Esophagus muscularis mucosa (tissue), 4 donors: ENCODE results near the gene NAV3. TPM values are rescaled to one million over a fixed set of nuclear protein-coding genes. Genes with fewer than 3 reads are reported as not detected.

Experiments
- DNase-seq: peaks from one replicate; pipeline ENCODE4 v3.0.0-alpha.2; 2017; ENCODE audit errors: extremely low spot score
- H3K27ac ChIP-seq, 4 donors: fragments of 200-600 bp; sonication (generic); replicated peaks in 1 of 4; 1 replicate in 3 of 4; 2 replicates in 1 of 4; pipeline ENCODE4 v1.5.1; 2016 to 2019; ENCODE audit warnings: mild to moderate bottlenecking in 1 of 4
- H3K27me3 ChIP-seq, 4 donors: fragments of 200-600 bp; sonication (generic); one replicate each; pipeline versions ENCODE4 v1.5.1 to v1.6.0; 2016 to 2019
- H3K36me3 ChIP-seq, 4 donors: fragments of 200-600 bp; sonication (generic); one replicate each; pipeline ENCODE4 v1.5.1; 2016 to 2019
- H3K4me1 ChIP-seq, 4 donors: fragments of 200-600 bp; sonication (generic); one replicate each; pipeline ENCODE4 v1.5.1; 2016 to 2019
- H3K4me3 ChIP-seq, 4 donors: fragments of 200-600 bp; sonication (generic); 1 replicate in 2 of 4; 2 replicates in 2 of 4; pipeline ENCODE4 v1.5.1; 2016 to 2019; ENCODE audit warnings: mild to moderate bottlenecking in 4 of 4, moderate library complexity in 1 of 4
- H3K9me3 ChIP-seq, 4 donors: fragments of 200-600 bp; sonication (generic); 1 replicate in 3 of 4; 2 replicates in 1 of 4; pipeline ENCODE4 v1.5.1; 2016 to 2019
- EP300 ChIP-seq: sonication (generic); formaldehyde crosslinking; IDR thresholded peaks from one replicate; pipeline ENCODE4 v1.6.1; 2017; ENCODE audit warnings: antibody characterized with exemption
- POLR2A ChIP-seq: fragments of 450-650 bp; IDR thresholded peaks from one replicate; pipeline ENCODE4 v1.6.1; 2017; ENCODE audit warnings: antibody characterized with exemption, moderate library complexity, mild to moderate bottlenecking, low read depth
- POLR2AphosphoS5 ChIP-seq, 2 donors: sonication (generic); formaldehyde crosslinking; IDR thresholded peaks; one replicate each; pipeline ENCODE4 v1.6.1; 2017; ENCODE audit warnings: antibody characterized with exemption in 2 of 2
- WGBS: methylation state at CpG from one replicate; pipeline ENCODE4 v1.1.5; 2018; 5-methylcytosine and 5-hydroxymethylcytosine counted together
- intact Hi-C: fragments of 100-400 bp; cut with DNase I; formaldehyde crosslinking; loops from one replicate; pipeline ENCODE4 v1.15.1; 2023
- total RNA-seq, 4 donors: library from RNA; depleted of rRNA; stranded (reverse); fragments of >200 nt; gene quantifications; one replicate each; pipeline versions ENCODE4 v1.1.0 to v1.2.1, GENCODE V29; 2016
- TF ChIP-seq, protein P1 (sequence below), 3 experiments: fragments of 200-600 bp in 2 of 3; fragments of 450-650 bp in 1 of 3; sonication (generic) in 2 of 3; IDR thresholded peaks; one replicate each; pipeline ENCODE4 v1.5.1; 2017 to 2019; ENCODE audit warnings: antibody characterized with exemption in 3 of 3, mild to moderate bottlenecking in 2 of 3, moderate library complexity in 1 of 3

Gene NAV3
- total RNA-seq, 4 donors from 2014 or later = 4.3 to 9.6 (median 5.4) TPM

DNA sequence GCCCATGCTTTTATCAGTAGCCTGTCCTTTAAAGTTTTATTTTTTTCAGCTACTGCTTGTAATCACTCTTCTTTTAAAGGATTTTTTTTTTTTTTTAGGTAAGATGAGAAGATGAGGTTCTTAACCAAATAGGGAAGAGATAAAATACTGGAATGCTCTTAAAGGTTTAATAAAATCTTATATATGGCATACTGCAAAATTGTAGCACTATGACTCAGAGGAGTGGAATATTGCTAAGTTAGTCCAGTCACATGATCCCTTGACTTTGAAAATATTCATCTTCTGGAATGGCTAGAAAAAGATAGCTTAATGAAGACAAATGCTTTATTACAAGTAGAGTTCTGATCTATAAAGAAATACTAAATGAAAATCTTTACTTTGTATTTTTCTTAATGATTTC is 116.6 kb downstream of the NAV3 start:
- no peaks in the 10 kb centered on the region for H3K27me3 ChIP-seq
- no peak for DNase-seq
- intact Hi-C loops = no loop called here
- TF ChIP-seq EP300 (no peak), POLR2A (no peak), POLR2AphosphoS5 (IDR thresholded peaks at IDR 0.05) (no peak)
- TF ChIP-seq, protein P1, sequence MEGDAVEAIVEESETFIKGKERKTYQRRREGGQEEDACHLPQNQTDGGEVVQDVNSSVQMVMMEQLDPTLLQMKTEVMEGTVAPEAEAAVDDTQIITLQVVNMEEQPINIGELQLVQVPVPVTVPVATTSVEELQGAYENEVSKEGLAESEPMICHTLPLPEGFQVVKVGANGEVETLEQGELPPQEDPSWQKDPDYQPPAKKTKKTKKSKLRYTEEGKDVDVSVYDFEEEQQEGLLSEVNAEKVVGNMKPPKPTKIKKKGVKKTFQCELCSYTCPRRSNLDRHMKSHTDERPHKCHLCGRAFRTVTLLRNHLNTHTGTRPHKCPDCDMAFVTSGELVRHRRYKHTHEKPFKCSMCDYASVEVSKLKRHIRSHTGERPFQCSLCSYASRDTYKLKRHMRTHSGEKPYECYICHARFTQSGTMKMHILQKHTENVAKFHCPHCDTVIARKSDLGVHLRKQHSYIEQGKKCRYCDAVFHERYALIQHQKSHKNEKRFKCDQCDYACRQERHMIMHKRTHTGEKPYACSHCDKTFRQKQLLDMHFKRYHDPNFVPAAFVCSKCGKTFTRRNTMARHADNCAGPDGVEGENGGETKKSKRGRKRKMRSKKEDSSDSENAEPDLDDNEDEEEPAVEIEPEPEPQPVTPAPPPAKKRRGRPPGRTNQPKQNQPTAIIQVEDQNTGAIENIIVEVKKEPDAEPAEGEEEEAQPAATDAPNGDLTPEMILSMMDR (IDR thresholded peaks at IDR 0.05) = no peak
- H3K4me1 ChIP-seq = peaks cover 12 to 20% (median 17%) of the 10 kb centered on the region in 4 donors
- H3K4me3 ChIP-seq = no peak overlapping the region
- no peak overlapping the region for H3K27ac ChIP-seq
- no peaks in the 10 kb centered on the region for H3K36me3 ChIP-seq
- H3K9me3 ChIP-seq = no peaks in the 10 kb centered on the region

DNA sequence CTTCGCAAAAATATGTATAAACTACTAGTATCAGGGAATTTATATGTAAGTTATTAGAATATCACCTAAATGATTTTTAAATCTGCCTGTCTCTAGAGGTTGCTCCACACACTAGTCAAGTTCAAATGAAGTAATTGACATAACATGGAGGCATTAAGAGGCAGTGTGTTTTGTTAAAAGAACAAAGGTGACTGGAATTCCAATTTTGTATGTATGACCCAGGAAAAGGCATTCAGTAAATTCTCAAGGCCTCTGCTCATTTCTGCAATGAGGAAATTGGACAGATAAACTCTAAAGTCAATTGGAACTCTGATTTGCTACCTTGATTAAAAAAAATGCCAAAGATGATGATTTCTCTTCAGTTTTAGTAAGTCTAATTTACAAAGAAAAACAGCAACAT is 117.1 kb downstream of the NAV3 start:
- H3K4me3 ChIP-seq = no peak overlapping the region
- H3K36me3 ChIP-seq = no peaks in the 10 kb centered on the region
- 80% methylated on average over 1 of the region's 1 CpG for WGBS
- peaks cover 12 to 20% (median 17%) of the 10 kb centered on the region in 4 donors for H3K4me1 ChIP-seq
- intact Hi-C loops = no loop called here
- H3K9me3 ChIP-seq = no peaks in the 10 kb centered on the region
- no peaks in the 10 kb centered on the region for H3K27me3 ChIP-seq
- TF ChIP-seq POLR2AphosphoS5 (IDR thresholded peaks at IDR 0.05) (no peak), POLR2A (no peak), EP300 (no peak)
- TF ChIP-seq, protein P1 (IDR thresholded peaks at IDR 0.05) = no peak
- H3K27ac ChIP-seq = no peak overlapping the region
- DNase-seq = no peak

DNA sequence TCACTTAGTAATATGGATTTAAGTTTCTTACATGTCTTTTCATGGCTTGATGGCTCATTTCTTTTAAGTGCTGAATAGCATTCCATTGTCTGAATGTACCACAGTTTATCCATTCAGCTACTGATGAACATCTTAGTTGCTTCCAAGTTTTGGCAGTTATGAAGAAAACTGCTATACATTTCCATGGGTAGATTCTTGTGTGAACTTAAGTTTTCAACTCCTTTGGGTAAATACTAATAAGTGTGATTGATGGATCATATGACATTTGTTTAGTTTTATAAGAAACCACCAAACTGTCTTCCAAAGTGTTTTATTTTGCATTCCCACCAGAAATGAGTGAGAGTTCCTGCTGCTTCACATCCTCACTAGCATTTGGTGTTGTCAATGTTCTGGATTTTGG is 119.2 kb downstream of the NAV3 start:
- TF ChIP-seq EP300 (no peak), POLR2A (no peak), POLR2AphosphoS5 (IDR thresholded peaks at IDR 0.05) (no peak)
- TF ChIP-seq, protein P1 (IDR thresholded peaks at IDR 0.05) = no peak
- Histone ChIP-seq H3K27ac (no peak overlapping the region), H3K27me3 (no peaks in the 10 kb centered on the region), H3K36me3 (no peaks in the 10 kb centered on the region), H3K4me3 (no peak overlapping the region), H3K9me3 (no peaks in the 10 kb centered on the region), H3K4me1 (peaks cover 12 to 16% (median 14%) of the 10 kb centered on the region in 4 donors)
- intact Hi-C loops = no loop called here
- DNase-seq = no peak

- no peaks in the 10 kb centered on the region for H3K36me3 ChIP-seq
- no peaks in the 10 kb centered on the region for H3K27me3 ChIP-seq
- no peak for DNase-seq
- WGBS = 84% methylated on average over 7 of the region's 7 CpGs
- intact Hi-C loops = no loop called here
- no peak overlapping the region for H3K27ac ChIP-seq
- H3K4me3 ChIP-seq = no peak overlapping the region
- no peaks in the 10 kb centered on the region for H3K4me1 ChIP-seq
- no peaks in the 10 kb centered on the region for H3K9me3 ChIP-seq
- TF ChIP-seq POLR2AphosphoS5 (IDR thresholded peaks at IDR 0.05) (no peak), EP300 (no peak), POLR2A (no peak)
- TF ChIP-seq, protein P1 (IDR thresholded peaks at IDR 0.05) = no peak
These were observed 123.0 kb downstream of the NAV3 start for GRCh38 chr12:77953528-77954205.

- H3K27ac ChIP-seq = no peak overlapping the region
- no peaks in the 10 kb centered on the region for H3K4me1 ChIP-seq
- no peak for DNase-seq
- 52% methylated on average over 1 of the region's 1 CpG for WGBS
- H3K9me3 ChIP-seq = no peaks in the 10 kb centered on the region
- no peaks in the 10 kb centered on the region for H3K27me3 ChIP-seq
- no peak for TF ChIP-seq EP300
- TF ChIP-seq, protein P1 (IDR thresholded peaks at IDR 0.05) = no peak
- no peak for TF ChIP-seq POLR2A
- TF ChIP-seq POLR2AphosphoS5 (IDR thresholded peaks at IDR 0.05) = no peak
- no peak overlapping the region for H3K4me3 ChIP-seq
- intact Hi-C loops = no loop called here
- no peaks in the 10 kb centered on the region for H3K36me3 ChIP-seq
These were observed 123.5 kb downstream of the NAV3 start for GRCh38 chr12:77954206-77954555.
